GM19099 (cell line): ENCODE measurements around the gene GIPC2.

Source experiments
- POLR2A ChIP-seq: IDR thresholded peaks from 3 replicates; pipeline ENCODE4 v1.6.1; 2011; ENCODE audit warnings: low read depth; ENCODE audit not compliant: insufficient read length; ENCODE audit errors: extremely low read depth

The GIPC2 gene

GRCh38 chr1:78045926-78046778 is at the start of gene GIPC2:
Gene GIPC2, plus strand, starts transcription at chr1:78045966. Its CDS starts 129 bp downstream, at chr1:78046095.
- no peak for TF ChIP-seq POLR2A

GRCh38 chr1:77996734-77997133 is 49.0 kb upstream of the GIPC2 start:
- TF ChIP-seq POLR2A, result no peak

GRCh38 chr1:78003070-78003746 is 42.6 kb upstream of the GIPC2 start:
- TF ChIP-seq POLR2A, result no peak

GRCh38 chr1:78003882-78004718 is 41.7 kb upstream of the GIPC2 start:
- peak; percentile 88 for TF ChIP-seq POLR2A

GRCh38 chr1:78004719-78005447 is 40.9 kb upstream of the GIPC2 start, which contains the start of gene DNAJB4:
Gene DNAJB4, plus strand, starts transcription at chr1:78004939. Its CDS starts 172 bp downstream, at chr1:78005111.
- TF ChIP-seq POLR2A, result peak; percentile 70

- TF ChIP-seq POLR2A, result no peak
These were observed 40.4 kb upstream of the GIPC2 start for GRCh38 chr1:78005448-78005722.

- no peak for TF ChIP-seq POLR2A
These were observed 40.0 kb upstream of the GIPC2 start for GRCh38 chr1:78005755-78006154.

GRCh38 chr1:78006521-78006920 is 39.2 kb upstream of the GIPC2 start:
- TF ChIP-seq POLR2A, result no peak

- TF ChIP-seq POLR2A, result no peak
These were observed 38.0 kb upstream of the GIPC2 start for GRCh38 chr1:78007677-78008341.

- no peak for TF ChIP-seq POLR2A
These were observed 36.5 kb upstream of the GIPC2 start for GRCh38 chr1:78009276-78009675.

- TF ChIP-seq POLR2A, result no peak
These were observed 35.9 kb upstream of the GIPC2 start for GRCh38 chr1:78009836-78010235.

- TF ChIP-seq POLR2A, result no peak
These were observed 34.7 kb upstream of the GIPC2 start for GRCh38 chr1:78011050-78011449.

GRCh38 chr1:78015148-78015547 is 30.6 kb upstream of the GIPC2 start:
- TF ChIP-seq POLR2A, result no peak

GRCh38 chr1:78019024-78019423 is 26.7 kb upstream of the GIPC2 start:
- TF ChIP-seq POLR2A, result no peak
